Fibroblast of pulmonary artery (primary cell): ENCODE data around the gene TOM1L2.

Source experiments
- DNase-seq: peaks from one replicate; pipeline ENCODE4 v3.0.0-alpha.2; 2010; ENCODE audit warnings: low read depth
- H3K4me3 ChIP-seq: replicated peaks from 2 replicates; pipeline ENCODE4 v1.5.1; 2011; ENCODE audit warnings: low read depth, mild to moderate bottlenecking, control low read depth, low read length, moderate library complexity
- TF ChIP-seq, protein P1 (sequence below): IDR thresholded peaks from 2 replicates; pipeline ENCODE4 v1.5.1; 2011; ENCODE audit warnings: mild to moderate bottlenecking, control low read depth, low read length, inconsistent platforms; ENCODE audit errors: missing control alignments

The TOM1L2 gene

DNA sequence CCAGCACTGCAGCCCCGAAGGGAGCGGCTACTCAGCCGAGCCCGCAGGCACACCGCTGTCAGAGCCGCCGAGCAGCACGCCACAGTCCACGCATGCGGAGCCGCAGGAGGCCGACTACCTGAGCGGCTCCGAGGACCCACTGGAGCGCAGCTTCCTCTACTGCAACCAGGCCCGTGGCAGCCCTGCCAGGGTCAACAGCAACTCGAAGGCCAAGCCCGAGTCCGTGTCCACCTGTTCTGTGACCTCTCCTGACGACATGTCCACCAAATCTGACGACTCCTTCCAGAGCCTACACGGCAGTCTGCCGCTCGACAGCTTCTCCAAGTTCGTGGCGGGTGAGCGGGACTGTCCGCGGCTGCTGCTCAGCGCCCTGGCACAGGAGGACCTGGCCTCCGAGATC is 177.8 kb downstream of the TOM1L2 start:
- TF ChIP-seq, protein P1, sequence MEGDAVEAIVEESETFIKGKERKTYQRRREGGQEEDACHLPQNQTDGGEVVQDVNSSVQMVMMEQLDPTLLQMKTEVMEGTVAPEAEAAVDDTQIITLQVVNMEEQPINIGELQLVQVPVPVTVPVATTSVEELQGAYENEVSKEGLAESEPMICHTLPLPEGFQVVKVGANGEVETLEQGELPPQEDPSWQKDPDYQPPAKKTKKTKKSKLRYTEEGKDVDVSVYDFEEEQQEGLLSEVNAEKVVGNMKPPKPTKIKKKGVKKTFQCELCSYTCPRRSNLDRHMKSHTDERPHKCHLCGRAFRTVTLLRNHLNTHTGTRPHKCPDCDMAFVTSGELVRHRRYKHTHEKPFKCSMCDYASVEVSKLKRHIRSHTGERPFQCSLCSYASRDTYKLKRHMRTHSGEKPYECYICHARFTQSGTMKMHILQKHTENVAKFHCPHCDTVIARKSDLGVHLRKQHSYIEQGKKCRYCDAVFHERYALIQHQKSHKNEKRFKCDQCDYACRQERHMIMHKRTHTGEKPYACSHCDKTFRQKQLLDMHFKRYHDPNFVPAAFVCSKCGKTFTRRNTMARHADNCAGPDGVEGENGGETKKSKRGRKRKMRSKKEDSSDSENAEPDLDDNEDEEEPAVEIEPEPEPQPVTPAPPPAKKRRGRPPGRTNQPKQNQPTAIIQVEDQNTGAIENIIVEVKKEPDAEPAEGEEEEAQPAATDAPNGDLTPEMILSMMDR: no peak
- no peak overlapping the region for H3K4me3 ChIP-seq
- no peak for DNase-seq
